Lower lobe of right lung (tissue), 2 donors: ENCODE measurements around the gene CARNS1. TPM values are rescaled to one million over a fixed set of nuclear protein-coding genes. Genes with fewer than 3 reads are reported as not detected.

Experiments
- ATAC-seq, 2 donors: fragments of 200-7000 bp; cut with Tn5 transposase; one replicate each; pipeline ENCODE4 v1.9.1; 2020 to 2022; ENCODE audit warnings: mild to moderate bottlenecking in 2 of 2, moderate library complexity in 2 of 2
- DNase-seq: peaks from one replicate; pipeline ENCODE4 v3.0.0-alpha.2; 2020
- H3K27ac ChIP-seq: fragments of 200-600 bp; one replicate; pipeline ENCODE4 v1.8.0; 2022
- H3K27me3 ChIP-seq: fragments of 200-600 bp; one replicate; pipeline ENCODE4 v1.8.0; 2022; ENCODE audit warnings: low read depth
- H3K36me3 ChIP-seq: fragments of 200-600 bp; one replicate; pipeline ENCODE4 v1.8.0; 2022; ENCODE audit warnings: mild to moderate bottlenecking
- H3K4me1 ChIP-seq: fragments of 200-600 bp; one replicate; pipeline ENCODE4 v1.8.0; 2022
- H3K4me3 ChIP-seq: fragments of 200-600 bp; one replicate; pipeline ENCODE4 v1.8.0; 2022; ENCODE audit warnings: mild to moderate bottlenecking
- H3K9me3 ChIP-seq: fragments of 200-600 bp; one replicate; pipeline ENCODE4 v1.8.0; 2022
- CTCF ChIP-seq: fragments of 200-600 bp; IDR thresholded peaks from one replicate; pipeline ENCODE4 v1.8.0; 2022; ENCODE audit warnings: antibody characterized with exemption, mild to moderate bottlenecking
- intact Hi-C: fragments of 100-400 bp; cut with DNase I; formaldehyde crosslinking; loops from one replicate; pipeline ENCODE4 v1.11.0; 2022
- total RNA-seq: library from RNA; stranded (reverse); fragmentation: NEBNext Ultra II Directional; extraction: Animal tissue kit (Norgen Biotek cat#: 25700); gene quantifications from one replicate; pipeline ENCODE4 v1.2.1, GENCODE V29; 2021
- donor health status: DM: no; HTN: yes; CAD: no; lungs with severe emphysema.

Gene CARNS1
- total RNA-seq, 1 donor from 2014 or later, result 0.71 TPM

- no peak overlapping the region for H3K27ac ChIP-seq
- no peaks in the 10 kb centered on the region for H3K9me3 ChIP-seq
Measured at GRCh38 chr11:67367761-67368227, 47.7 kb upstream of the CARNS1 start.

GRCh38 chr11:67368621-67369020, 46.9 kb upstream of the CARNS1 start:
- no peaks in the 10 kb centered on the region for H3K27me3 ChIP-seq
- H3K9me3 ChIP-seq, result no peaks in the 10 kb centered on the region
- ATAC-seq (no peak), DNase-seq (no peak)
- H3K27ac ChIP-seq, result no peak overlapping the region
- H3K4me3 ChIP-seq, result no peak overlapping the region
- intact Hi-C loops, result no loop called here
- no peak for TF ChIP-seq CTCF
- H3K4me1 ChIP-seq, result peaks cover 71% of the 10 kb centered on the region
- peaks cover 12% of the 10 kb centered on the region for H3K36me3 ChIP-seq

More at GRCh38 chr11:67367761-67368227, 47.7 kb upstream of the CARNS1 start:
- no peak overlapping the region for H3K4me3 ChIP-seq
- peaks cover 70% of the 10 kb centered on the region for H3K4me1 ChIP-seq
- H3K36me3 ChIP-seq, result peaks cover 12% of the 10 kb centered on the region
- intact Hi-C loops, result no loop called here
- TF ChIP-seq CTCF, result no peak
- ATAC-seq (no peak), DNase-seq (no peak)
- H3K27me3 ChIP-seq, result no peaks in the 10 kb centered on the region

GRCh38 chr11:67369275-67369674, 46.2 kb upstream of the CARNS1 start:
- ATAC-seq, result no peak
- H3K27ac ChIP-seq, result no peak overlapping the region
- H3K4me1 ChIP-seq, result peaks cover 77% of the 10 kb centered on the region

GRCh38 chr11:67369801-67370284, 45.6 kb upstream of the CARNS1 start:
- no peak for DNase-seq
- Histone ChIP-seq H3K9me3 (no peaks in the 10 kb centered on the region), H3K4me1 (peaks cover 79% of the 10 kb centered on the region)

More at GRCh38 chr11:67369275-67369674, 46.2 kb upstream of the CARNS1 start:
- Histone ChIP-seq H3K27me3 (no peaks in the 10 kb centered on the region), H3K36me3 (peaks cover 10% of the 10 kb centered on the region), H3K9me3 (no peaks in the 10 kb centered on the region), H3K4me3 (no peak overlapping the region)
- no peak for TF ChIP-seq CTCF
- no peak for DNase-seq
- intact Hi-C loops, result no loop called here

GRCh38 chr11:67370351-67371076, 45.0 kb upstream of the CARNS1 start:
- Histone ChIP-seq H3K27me3 (no peaks in the 10 kb centered on the region), H3K27ac (no peak overlapping the region), H3K36me3 (no peaks in the 10 kb centered on the region), H3K4me3 (no peak overlapping the region), H3K4me1 (peaks cover 74% of the 10 kb centered on the region), H3K9me3 (no peaks in the 10 kb centered on the region)
- no peak for TF ChIP-seq CTCF
- no peak for DNase-seq
- intact Hi-C loops, result no loop called here
- no peak for ATAC-seq

More at GRCh38 chr11:67369801-67370284, 45.6 kb upstream of the CARNS1 start:
- ATAC-seq, result no peak
- Histone ChIP-seq H3K27ac (no peak overlapping the region), H3K27me3 (no peaks in the 10 kb centered on the region), H3K36me3 (peaks cover 5% of the 10 kb centered on the region), H3K4me3 (no peak overlapping the region)
- no peak for TF ChIP-seq CTCF
- intact Hi-C loops, result no loop called here
